Measurements from ENCODE around the gene SYT8. TPM values are rescaled to one million over a fixed set of nuclear protein-coding genes. Genes with fewer than 3 reads are reported as not detected.

SYT8 gene
- total RNA-seq, 1 experiment from 2014 or later, result 1.0 TPM

- H3K4me3 ChIP-seq (replicated peaks in 1 of 2; ENCODE audit: low read depth in 1 of 2, low read length in 2 of 2), result no peak overlapping the region
- TF ChIP-seq RAD21 (IDR thresholded peaks at IDR 0.05; ENCODE audit: low read depth) (no peak), SP1 (IDR thresholded peaks at IDR 0.05; ENCODE audit: low read depth) (no peak), ELF1 (IDR thresholded peaks at IDR 0.05; ENCODE audit: borderline replicate concordance, low read depth) (no peak), EZH2phosphoT487 (IDR thresholded peaks at IDR 0.05; ENCODE audit: borderline replicate concordance) (no peak), ATF3 (IDR thresholded peaks at IDR 0.05) (no peak), POLR2AphosphoS5 (IDR thresholded peaks at IDR 0.05; ENCODE audit: low read depth, low read length) (no peak), FOSL1 (IDR thresholded peaks at IDR 0.05; ENCODE audit: low read depth) (no peak), ZFX (IDR thresholded peaks at IDR 0.05) (no peak), CBX3 (IDR thresholded peaks at IDR 0.05; ENCODE audit: low read depth) (no peak), EGR1 (IDR thresholded peaks at IDR 0.05; ENCODE audit: low read depth) (no peak), SIN3A (IDR thresholded peaks at IDR 0.05; ENCODE audit: low read depth) (no peak), CEBPB (IDR thresholded peaks at IDR 0.05; ENCODE audit: low read depth) (no peak), SRF (IDR thresholded peaks at IDR 0.05; ENCODE audit: low read depth) (no peak), YY1 (IDR thresholded peaks at IDR 0.05; ENCODE audit: extremely low read depth, insufficient replicate concordance, low read depth, low read length) (no peak), TCF7L2 (IDR thresholded peaks at IDR 0.05; ENCODE audit: borderline replicate concordance, extremely low read depth, insufficient read depth, insufficient read length) (no peak), JUND (IDR thresholded peaks at IDR 0.05) (no peak)
- TF ChIP-seq, protein P1, sequence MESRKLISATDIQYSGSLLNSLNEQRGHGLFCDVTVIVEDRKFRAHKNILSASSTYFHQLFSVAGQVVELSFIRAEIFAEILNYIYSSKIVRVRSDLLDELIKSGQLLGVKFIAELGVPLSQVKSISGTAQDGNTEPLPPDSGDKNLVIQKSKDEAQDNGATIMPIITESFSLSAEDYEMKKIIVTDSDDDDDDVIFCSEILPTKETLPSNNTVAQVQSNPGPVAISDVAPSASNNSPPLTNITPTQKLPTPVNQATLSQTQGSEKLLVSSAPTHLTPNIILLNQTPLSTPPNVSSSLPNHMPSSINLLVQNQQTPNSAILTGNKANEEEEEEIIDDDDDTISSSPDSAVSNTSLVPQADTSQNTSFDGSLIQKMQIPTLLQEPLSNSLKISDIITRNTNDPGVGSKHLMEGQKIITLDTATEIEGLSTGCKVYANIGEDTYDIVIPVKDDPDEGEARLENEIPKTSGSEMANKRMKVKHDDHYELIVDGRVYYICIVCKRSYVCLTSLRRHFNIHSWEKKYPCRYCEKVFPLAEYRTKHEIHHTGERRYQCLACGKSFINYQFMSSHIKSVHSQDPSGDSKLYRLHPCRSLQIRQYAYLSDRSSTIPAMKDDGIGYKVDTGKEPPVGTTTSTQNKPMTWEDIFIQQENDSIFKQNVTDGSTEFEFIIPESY (IDR thresholded peaks at IDR 0.05; ENCODE audit: extremely low read depth, insufficient replicate concordance, low read length), result no peak
- TF ChIP-seq, protein P2, sequence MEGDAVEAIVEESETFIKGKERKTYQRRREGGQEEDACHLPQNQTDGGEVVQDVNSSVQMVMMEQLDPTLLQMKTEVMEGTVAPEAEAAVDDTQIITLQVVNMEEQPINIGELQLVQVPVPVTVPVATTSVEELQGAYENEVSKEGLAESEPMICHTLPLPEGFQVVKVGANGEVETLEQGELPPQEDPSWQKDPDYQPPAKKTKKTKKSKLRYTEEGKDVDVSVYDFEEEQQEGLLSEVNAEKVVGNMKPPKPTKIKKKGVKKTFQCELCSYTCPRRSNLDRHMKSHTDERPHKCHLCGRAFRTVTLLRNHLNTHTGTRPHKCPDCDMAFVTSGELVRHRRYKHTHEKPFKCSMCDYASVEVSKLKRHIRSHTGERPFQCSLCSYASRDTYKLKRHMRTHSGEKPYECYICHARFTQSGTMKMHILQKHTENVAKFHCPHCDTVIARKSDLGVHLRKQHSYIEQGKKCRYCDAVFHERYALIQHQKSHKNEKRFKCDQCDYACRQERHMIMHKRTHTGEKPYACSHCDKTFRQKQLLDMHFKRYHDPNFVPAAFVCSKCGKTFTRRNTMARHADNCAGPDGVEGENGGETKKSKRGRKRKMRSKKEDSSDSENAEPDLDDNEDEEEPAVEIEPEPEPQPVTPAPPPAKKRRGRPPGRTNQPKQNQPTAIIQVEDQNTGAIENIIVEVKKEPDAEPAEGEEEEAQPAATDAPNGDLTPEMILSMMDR (IDR thresholded peaks at IDR 0.05 in 2 of 3, conservative IDR thresholded peaks at IDR 0.05 in 1 of 3; ENCODE audit: borderline replicate concordance in 1 of 3, insufficient read depth in 1 of 3, low read depth in 2 of 3, low read length in 2 of 3), result no peak
- no peak overlapping the region for H3K27ac ChIP-seq (ENCODE audit: low read depth, low read length)
- no peak for ATAC-seq
- intact Hi-C loops (cut with micrococcal nuclease), result no loop called here
- RAD21 ChIA-PET (ENCODE audit: low non-redundant PET in 1 of 2, low total read pairs in 2 of 2, uncharacterized antibody in 2 of 2, unreplicated experiment in 2 of 2), result interaction anchor here in 1 of 2 experiments (0.6 kb wide), 1 partner anchor 36 kb away, joined by 3 read pairs; no protein-coding TSS in a partner anchor
- H3K4me2 ChIP-seq (ENCODE audit: low read length), result no peak overlapping the region
- H3K79me2 ChIP-seq (ENCODE audit: insufficient read depth, low read length), result no peaks in the 10 kb centered on the region
- POLR2A ChIA-PET, result no interaction called here
- H3K27me3 ChIP-seq (ENCODE audit: insufficient read depth, low read length), result no peaks in the 10 kb centered on the region
- no peaks in the 10 kb centered on the region for H3K36me3 ChIP-seq (ENCODE audit: control insufficient read depth in 1 of 2, insufficient read depth in 2 of 2, low read length in 2 of 2)
- no peaks in the 10 kb centered on the region for H3K9me2 ChIP-seq (ENCODE audit: insufficient read depth)
- H3K9ac ChIP-seq (ENCODE audit: low read length), result no peak overlapping the region
- H3K9me3 ChIP-seq (ENCODE audit: control insufficient read depth in 1 of 2, insufficient read depth in 1 of 2, low read depth in 1 of 2, low read length in 2 of 2), result no peaks in the 10 kb centered on the region
- H3K4me1 ChIP-seq (ENCODE audit: control insufficient read depth in 1 of 2, insufficient read depth in 2 of 2, low read length in 2 of 2), result peaks cover 12 to 14% of the 10 kb centered on the region in 2 experiments
- no peak overlapping the region for H2AFZ ChIP-seq (ENCODE audit: low read depth, low read length, poor library complexity, severe bottlenecking)
- no TSS peak for BruUV-seq (replicated peaks)
- no peaks in the 10 kb centered on the region for H4K20me1 ChIP-seq (ENCODE audit: insufficient read depth)
- CTCF ChIA-PET, result no interaction called here
- DNase-seq (ENCODE audit: low read depth, low spot score), result no peak
Measured at GRCh38 chr11:1868636-1869291, 34.0 kb downstream of the SYT8 start.
